HEK293 (cell line): Measurements from ENCODE around the gene SNX4.

Source experiments
- CTCF ChIA-PET: fragments of 350-600 bp; formaldehyde crosslinking; extraction: SDS; loops from one replicate; lab custom pipeline; 2021; ENCODE audit warnings: antibody characterized with exemption; lab: Yijun Ruan, JAX
- POLR2A ChIA-PET: fragments of 300-600 bp; formaldehyde crosslinking; extraction: SDS; loops from one replicate; lab custom pipeline; 2020; ENCODE audit warnings: antibody characterized with exemption, inconsistent platforms; lab: Yijun Ruan, JAX
- H3K27ac ChIP-seq: fragments of 200-500 bp; sonication (Bioruptor generic); 2 replicates; pipeline ENCODE4 v1.5.1; 2014; ENCODE audit warnings: low read depth, low read length, control low read depth, inconsistent platforms; ENCODE audit errors: extremely low read depth
- H3K36me3 ChIP-seq, 2 experiments: fragments of 200-500 bp in 1 of 2; sonication (Bioruptor generic) in 1 of 2; 1 replicate in 1 of 2; 2 replicates in 1 of 2; pipeline ENCODE4 v1.5.1; 2014 to 2017; ENCODE audit warnings: inconsistent platforms in 2 of 2, low read length in 2 of 2; ENCODE audit not compliant: control insufficient read depth in 2 of 2, insufficient read depth in 1 of 2
- H3K4me1 ChIP-seq: fragments of 200-500 bp; sonication (Bioruptor generic); 2 replicates; pipeline ENCODE4 v1.5.1; 2014; ENCODE audit warnings: mild to moderate bottlenecking, low read length, inconsistent platforms; ENCODE audit not compliant: control insufficient read depth, insufficient read depth
- H3K4me3 ChIP-seq: 2 replicates; pipeline ENCODE4 v1.5.1; 2011; ENCODE audit warnings: low read depth, mild to moderate bottlenecking, control low read depth, low read length, moderate library complexity
- H3K9me3 ChIP-seq: fragments of 200-500 bp; sonication (Bioruptor generic); 2 replicates; pipeline ENCODE4 v1.5.1; 2014; ENCODE audit warnings: low read depth, low read length, inconsistent platforms; ENCODE audit not compliant: control insufficient read depth, insufficient read depth
- HOXC10 ChIP-seq: sonication (generic); formaldehyde crosslinking; IDR thresholded peaks from 2 replicates; pipeline ENCODE4 v1.8.1; 2023; ENCODE audit warnings: mild to moderate bottlenecking, missing genetic modification reagents
- HOXD13 ChIP-seq: sonication (generic); formaldehyde crosslinking; IDR thresholded peaks from 2 replicates; pipeline ENCODE4 v1.8.0; 2022; ENCODE audit warnings: missing genetic modification reagents, borderline replicate concordance
- KLF8 ChIP-seq: fragments of 450-650 bp; formaldehyde crosslinking; IDR thresholded peaks from 2 replicates; pipeline ENCODE4 v1.5.1; 2016; ENCODE audit warnings: missing biosample characterization, missing genetic modification characterization
- ZBTB20 ChIP-seq: fragments of 450-650 bp; formaldehyde crosslinking; IDR thresholded peaks from 2 replicates; pipeline ENCODE4 v1.5.1; 2016; ENCODE audit warnings: missing biosample characterization, missing genetic modification characterization
- ZEB2 ChIP-seq: fragments of 450-650 bp; formaldehyde crosslinking; IDR thresholded peaks from 2 replicates; pipeline ENCODE4 v1.5.1; 2016; ENCODE audit warnings: missing biosample characterization, missing genetic modification characterization
- ZNF10 ChIP-seq: fragments of 450-650 bp; formaldehyde crosslinking; IDR thresholded peaks from 2 replicates; pipeline ENCODE4 v1.5.1; 2017; ENCODE audit warnings: missing biosample characterization, missing genetic modification characterization
- ZNF112 ChIP-seq: fragments of 450-650 bp; formaldehyde crosslinking; IDR thresholded peaks from 2 replicates; pipeline ENCODE4 v1.5.0; 2017; ENCODE audit warnings: missing biosample characterization, missing genetic modification characterization
- ZNF133 ChIP-seq: fragments of 450-650 bp; formaldehyde crosslinking; IDR thresholded peaks from 2 replicates; pipeline ENCODE4 v1.5.1; 2016; ENCODE audit warnings: missing biosample characterization, missing genetic modification characterization
- ZNF26 ChIP-seq: fragments of 450-650 bp; formaldehyde crosslinking; IDR thresholded peaks from 2 replicates; pipeline ENCODE4 v1.5.1; 2016; ENCODE audit warnings: missing biosample characterization, missing genetic modification characterization
- ZNF302 ChIP-seq: fragments of 450-650 bp; formaldehyde crosslinking; IDR thresholded peaks from 2 replicates; pipeline ENCODE4 v1.5.1; 2016; ENCODE audit warnings: missing biosample characterization, missing genetic modification characterization, low read depth
- ZNF398 ChIP-seq: fragments of 450-650 bp; formaldehyde crosslinking; IDR thresholded peaks from 2 replicates; pipeline ENCODE4 v1.5.1; 2017; ENCODE audit warnings: missing biosample characterization, missing genetic modification characterization
- ZNF423 ChIP-seq: fragments of 450-650 bp; formaldehyde crosslinking; IDR thresholded peaks from 2 replicates; pipeline ENCODE4 v1.5.1; 2016; ENCODE audit warnings: missing biosample characterization, missing genetic modification characterization
- ZNF580 ChIP-seq: fragments of 450-650 bp; formaldehyde crosslinking; IDR thresholded peaks from 2 replicates; pipeline ENCODE4 v1.5.1; 2016; ENCODE audit warnings: missing biosample characterization, missing genetic modification characterization
- ZNF626 ChIP-seq: fragments of 450-650 bp; sonication (Bioruptor Pico); formaldehyde crosslinking; IDR thresholded peaks from 2 replicates; pipeline ENCODE4 v1.5.1; 2018; ENCODE audit warnings: missing biosample characterization, missing genetic modification characterization, inconsistent platforms
- ZNF692 ChIP-seq: fragments of 450-650 bp; formaldehyde crosslinking; IDR thresholded peaks from 2 replicates; pipeline ENCODE4 v1.5.1; 2016; ENCODE audit warnings: missing biosample characterization, missing genetic modification characterization
- ZNF707 ChIP-seq: fragments of 450-650 bp; formaldehyde crosslinking; IDR thresholded peaks from 2 replicates; pipeline ENCODE4 v1.5.1; 2016; ENCODE audit warnings: missing biosample characterization, missing genetic modification characterization
- ZSCAN18 ChIP-seq: fragments of 450-650 bp; formaldehyde crosslinking; IDR thresholded peaks from 2 replicates; pipeline ENCODE4 v1.5.1; 2016; ENCODE audit warnings: missing biosample characterization, missing genetic modification characterization
- ZSCAN30 ChIP-seq: fragments of 450-650 bp; IDR thresholded peaks from 2 replicates; pipeline ENCODE4 v1.5.1; 2018; ENCODE audit warnings: missing biosample characterization, mild to moderate bottlenecking, missing genetic modification characterization, moderate library complexity
- TF ChIP-seq, protein P1 (sequence below): fragments of 450-650 bp; formaldehyde crosslinking; IDR thresholded peaks from 2 replicates; pipeline ENCODE4 v1.5.1; 2016; ENCODE audit warnings: missing biosample characterization, missing genetic modification characterization
- TF ChIP-seq, protein P2 (sequence below): fragments of 450-650 bp; formaldehyde crosslinking; IDR thresholded peaks from 2 replicates; pipeline ENCODE4; 2016; ENCODE audit warnings: missing biosample characterization, missing genetic modification characterization

SNX4 gene

GRCh38 chr3:125436921-125437320 is 83.1 kb downstream of the SNX4 start (continued):
- TF ChIP-seq, protein P1, sequence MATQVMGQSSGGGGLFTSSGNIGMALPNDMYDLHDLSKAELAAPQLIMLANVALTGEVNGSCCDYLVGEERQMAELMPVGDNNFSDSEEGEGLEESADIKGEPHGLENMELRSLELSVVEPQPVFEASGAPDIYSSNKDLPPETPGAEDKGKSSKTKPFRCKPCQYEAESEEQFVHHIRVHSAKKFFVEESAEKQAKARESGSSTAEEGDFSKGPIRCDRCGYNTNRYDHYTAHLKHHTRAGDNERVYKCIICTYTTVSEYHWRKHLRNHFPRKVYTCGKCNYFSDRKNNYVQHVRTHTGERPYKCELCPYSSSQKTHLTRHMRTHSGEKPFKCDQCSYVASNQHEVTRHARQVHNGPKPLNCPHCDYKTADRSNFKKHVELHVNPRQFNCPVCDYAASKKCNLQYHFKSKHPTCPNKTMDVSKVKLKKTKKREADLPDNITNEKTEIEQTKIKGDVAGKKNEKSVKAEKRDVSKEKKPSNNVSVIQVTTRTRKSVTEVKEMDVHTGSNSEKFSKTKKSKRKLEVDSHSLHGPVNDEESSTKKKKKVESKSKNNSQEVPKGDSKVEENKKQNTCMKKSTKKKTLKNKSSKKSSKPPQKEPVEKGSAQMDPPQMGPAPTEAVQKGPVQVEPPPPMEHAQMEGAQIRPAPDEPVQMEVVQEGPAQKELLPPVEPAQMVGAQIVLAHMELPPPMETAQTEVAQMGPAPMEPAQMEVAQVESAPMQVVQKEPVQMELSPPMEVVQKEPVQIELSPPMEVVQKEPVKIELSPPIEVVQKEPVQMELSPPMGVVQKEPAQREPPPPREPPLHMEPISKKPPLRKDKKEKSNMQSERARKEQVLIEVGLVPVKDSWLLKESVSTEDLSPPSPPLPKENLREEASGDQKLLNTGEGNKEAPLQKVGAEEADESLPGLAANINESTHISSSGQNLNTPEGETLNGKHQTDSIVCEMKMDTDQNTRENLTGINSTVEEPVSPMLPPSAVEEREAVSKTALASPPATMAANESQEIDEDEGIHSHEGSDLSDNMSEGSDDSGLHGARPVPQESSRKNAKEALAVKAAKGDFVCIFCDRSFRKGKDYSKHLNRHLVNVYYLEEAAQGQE (tag by site-specific recombination): no peak

GRCh38 chr3:125435231-125435630 is 84.8 kb downstream of the SNX4 start:
- CTCF ChIA-PET: interaction anchor here (0.6 to 2.0 kb wide), 6 partner anchors 14 to 931 kb away, joined by 3 to 7 read pairs (median 4); no protein-coding TSS in a partner anchor
- TF ChIP-seq ZNF10 (tag by site-specific recombination) (no peak), ZNF112 (tag by site-specific recombination) (no peak), ZNF423 (tag by site-specific recombination) (no peak), ZSCAN18 (tag by site-specific recombination) (no peak), ZNF692 (tag by site-specific recombination) (no peak), ZBTB20 (tag by site-specific recombination) (no peak), ZNF26 (tag by site-specific recombination) (no peak), ZNF707 (tag by site-specific recombination) (no peak), ZNF133 (no peak), KLF8 (tag by site-specific recombination) (no peak), ZNF302 (no peak)
- H3K4me1 ChIP-seq: no peaks in the 10 kb centered on the region
- no peaks in the 10 kb centered on the region for H3K9me3 ChIP-seq
- no peak overlapping the region for H3K27ac ChIP-seq
- H3K36me3 ChIP-seq: no peaks in the 10 kb centered on the region
- POLR2A ChIA-PET: no interaction called here
- H3K4me3 ChIP-seq: no peak overlapping the region

DNA sequence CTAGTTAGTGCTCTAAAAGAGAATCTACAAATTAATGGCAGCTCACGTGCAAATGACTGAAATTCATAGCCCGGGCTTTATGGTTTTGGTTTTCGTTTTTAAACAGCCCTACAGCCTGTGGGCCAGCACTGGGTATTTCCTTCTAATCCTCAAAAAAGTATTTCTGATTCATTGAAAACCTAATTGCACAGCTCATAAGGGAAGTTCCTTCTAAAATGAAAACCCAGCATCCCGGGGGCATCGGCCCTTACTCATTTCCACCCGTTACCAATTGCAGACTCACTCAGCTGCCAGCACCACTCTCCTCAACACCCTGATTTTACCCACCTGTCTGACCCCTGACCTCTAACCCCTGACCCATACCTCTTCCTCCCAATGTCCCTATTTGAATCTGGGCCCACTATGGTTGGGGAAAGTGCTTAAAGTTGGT is 85.4 kb downstream of the SNX4 start:
- no peaks in the 10 kb centered on the region for H3K36me3 ChIP-seq
- H3K9me3 ChIP-seq: no peaks in the 10 kb centered on the region
- H3K4me1 ChIP-seq: no peaks in the 10 kb centered on the region
- ChIA-PET CTCF (interaction anchor here (0.8 to 2.0 kb wide), 3 partner anchors 13 to 508 kb away, joined by 3 to 7 read pairs (median 3); no protein-coding TSS in a partner anchor), POLR2A (no interaction called here)
- no peak overlapping the region for H3K27ac ChIP-seq
- H3K4me3 ChIP-seq: no peak overlapping the region
- TF ChIP-seq ZNF626: no peak
- no peak for TF ChIP-seq ZNF580 (tag by site-specific recombination)
- TF ChIP-seq ZNF398: no peak
- TF ChIP-seq HOXD13 (CRISPR knock-in tag): no peak
- TF ChIP-seq ZSCAN30 (tag by site-specific recombination): no peak
- no peak for TF ChIP-seq HOXC10 (CRISPR knock-in tag)
- no peak for TF ChIP-seq ZEB2
- no peak for TF ChIP-seq ZNF692 (tag by site-specific recombination)
- TF ChIP-seq, protein P2, sequence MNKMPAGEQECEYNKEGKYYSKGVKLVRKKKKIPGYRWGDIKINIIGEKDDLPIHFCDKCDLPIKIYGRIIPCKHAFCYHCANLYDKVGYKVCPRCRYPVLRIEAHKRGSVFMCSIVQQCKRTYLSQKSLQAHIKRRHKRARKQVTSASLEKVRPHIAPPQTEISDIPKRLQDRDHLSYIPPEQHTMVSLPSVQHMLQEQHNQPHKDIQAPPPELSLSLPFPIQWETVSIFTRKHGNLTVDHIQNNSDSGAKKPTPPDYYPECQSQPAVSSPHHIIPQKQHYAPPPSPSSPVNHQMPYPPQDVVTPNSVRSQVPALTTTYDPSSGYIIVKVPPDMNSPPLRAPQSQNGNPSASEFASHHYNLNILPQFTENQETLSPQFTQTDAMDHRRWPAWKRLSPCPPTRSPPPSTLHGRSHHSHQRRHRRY (tag by site-specific recombination): no peak
